Loucy (cell line): ENCODE results near the gene NFKB2.

Experiments
- H2AFZ ChIP-seq: fragments of 200-600 bp; sonication (generic); 2 replicates; pipeline ENCODE4 v1.6.0; 2016; ENCODE audit warnings: antibody characterized with exemption, mild to moderate bottlenecking, low read length, moderate library complexity
- H3F3A ChIP-seq: fragments of 200-600 bp; 2 replicates; pipeline ENCODE4 v1.6.0; 2016; ENCODE audit warnings: antibody characterized with exemption, low read depth, mild to moderate bottlenecking
- H3K27me3 ChIP-seq: fragments of 200-600 bp; sonication (generic); 2 replicates; pipeline ENCODE4 v1.6.1; 2014; ENCODE audit warnings: low read length, mild to moderate bottlenecking; ENCODE audit not compliant: insufficient read depth, poor library complexity, severe bottlenecking
- H3K36me3 ChIP-seq: fragments of 200-600 bp; sonication (generic); 2 replicates; pipeline ENCODE4 v1.6.1; 2016; ENCODE audit warnings: low read length; ENCODE audit not compliant: insufficient read depth
- H3K4me1 ChIP-seq: fragments of 200-600 bp; sonication (generic); 2 replicates; pipeline ENCODE4 v1.5.1; 2014; ENCODE audit warnings: low read length, mild to moderate bottlenecking; ENCODE audit not compliant: insufficient read depth, poor library complexity, severe bottlenecking
- H3K4me2 ChIP-seq: fragments of 200-600 bp; sonication (generic); 2 replicates; pipeline ENCODE4 v1.6.0; 2014; ENCODE audit warnings: antibody characterized with exemption, low read length, low read depth, mild to moderate bottlenecking; ENCODE audit not compliant: poor library complexity, severe bottlenecking
- H3K4me3 ChIP-seq: fragments of 200-600 bp; sonication (generic); 2 replicates; pipeline ENCODE4 v1.5.1; 2014; ENCODE audit warnings: low read length, mild to moderate bottlenecking, mixed read lengths; ENCODE audit not compliant: poor library complexity, severe bottlenecking
- H3K79me2 ChIP-seq: fragments of 200-600 bp; sonication (generic); 2 replicates; pipeline ENCODE4 v1.6.1; 2014; ENCODE audit warnings: low read length; ENCODE audit not compliant: insufficient read depth
- H3K9ac ChIP-seq: fragments of 200-600 bp; sonication (generic); 2 replicates; pipeline ENCODE4 v1.6.0; 2014; ENCODE audit warnings: mild to moderate bottlenecking, low read depth, low read length, moderate library complexity; ENCODE audit not compliant: poor library complexity, severe bottlenecking
- H3K9me2 ChIP-seq: fragments of 200-600 bp; sonication (generic); replicated peaks from 2 replicates; pipeline ENCODE4 v1.6.1; 2016; ENCODE audit warnings: low read depth, low read length, mixed read lengths
- H3K9me3 ChIP-seq: fragments of 200-600 bp; sonication (generic); 2 replicates; pipeline ENCODE4 v1.6.1; 2014; ENCODE audit warnings: mild to moderate bottlenecking, antibody characterized with exemption, low read length, low read depth; ENCODE audit not compliant: insufficient read depth
- H4K20me1 ChIP-seq: fragments of 200-600 bp; sonication (generic); 2 replicates; pipeline ENCODE4 v1.6.0; 2014; ENCODE audit warnings: antibody characterized with exemption, low read length, mild to moderate bottlenecking; ENCODE audit not compliant: insufficient read depth, poor library complexity, severe bottlenecking
- EZH2phosphoT487 ChIP-seq: fragments of 200-600 bp; IDR thresholded peaks from 2 replicates; pipeline ENCODE4 v1.6.1; 2018; ENCODE audit warnings: antibody characterized with exemption, mild to moderate bottlenecking, moderate library complexity, borderline replicate concordance
- TF ChIP-seq, protein P1 (sequence below): fragments of 200-600 bp; sonication (generic); conservative IDR thresholded peaks from 2 replicates; pipeline ENCODE4 v1.5.1; 2014; ENCODE audit warnings: mild to moderate bottlenecking, antibody characterized with exemption, low read length

Gene NFKB2

DNA sequence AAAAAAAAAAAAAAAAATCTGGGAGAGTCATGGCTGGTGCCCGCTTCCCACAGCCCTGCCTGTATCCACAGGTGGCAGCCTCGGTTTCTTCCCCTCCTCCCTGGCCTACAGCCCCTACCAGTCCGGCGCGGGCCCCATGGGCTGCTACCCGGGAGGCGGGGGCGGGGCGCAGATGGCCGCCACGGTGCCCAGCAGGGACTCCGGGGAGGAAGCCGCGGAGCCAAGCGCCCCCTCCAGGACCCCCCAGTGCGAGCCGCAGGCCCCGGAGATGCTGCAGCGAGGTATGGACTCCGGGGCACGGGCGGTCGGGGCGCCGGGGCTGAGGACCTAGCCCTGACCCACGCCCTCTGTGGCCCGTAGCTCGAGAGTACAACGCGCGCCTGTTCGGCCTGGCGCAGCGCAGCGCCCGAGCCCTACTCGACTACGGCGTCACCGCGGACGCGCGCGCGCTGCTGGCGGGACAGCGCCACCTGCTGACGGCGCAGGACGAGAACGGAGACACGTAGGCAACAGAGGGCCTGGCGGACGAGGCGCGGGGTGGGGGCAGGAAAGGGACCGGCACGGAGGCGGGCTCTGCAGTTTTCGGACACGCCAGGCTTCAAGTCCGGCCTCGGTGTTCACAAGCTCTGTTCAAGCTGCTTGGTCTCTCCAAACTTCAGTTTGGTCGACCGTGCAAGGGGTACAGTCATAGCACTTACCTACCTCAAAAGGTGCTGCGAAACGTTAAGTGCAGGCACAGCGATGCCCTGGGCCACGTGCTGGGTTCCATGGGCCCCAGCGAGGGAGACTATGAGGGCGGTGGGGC, 3.9 kb downstream of the NFKB2 start:
- Histone ChIP-seq H3K4me1 (peaks cover 19% of the 10 kb centered on the region), H3K9me3 (no peaks in the 10 kb centered on the region), H3K9me2 (no peaks in the 10 kb centered on the region), H3K4me2 (peak overlapping the region; percentile 74), H3K79me2 (peaks cover 13% of the 10 kb centered on the region; the same call in 1 of the 2 replicates), H3K27me3 (no peaks in the 10 kb centered on the region), H3K4me3 (peak overlapping the region; percentile 76), H3K36me3 (peaks cover 7% of the 10 kb centered on the region; the same call in 1 of the 2 replicates), H4K20me1 (no peaks in the 10 kb centered on the region), H3F3A (no peaks in the 10 kb centered on the region), H2AFZ (peak overlapping the region; percentile 83), H3K9ac (peak overlapping the region; percentile 58)
- no peak for TF ChIP-seq EZH2phosphoT487
- TF ChIP-seq, protein P1, sequence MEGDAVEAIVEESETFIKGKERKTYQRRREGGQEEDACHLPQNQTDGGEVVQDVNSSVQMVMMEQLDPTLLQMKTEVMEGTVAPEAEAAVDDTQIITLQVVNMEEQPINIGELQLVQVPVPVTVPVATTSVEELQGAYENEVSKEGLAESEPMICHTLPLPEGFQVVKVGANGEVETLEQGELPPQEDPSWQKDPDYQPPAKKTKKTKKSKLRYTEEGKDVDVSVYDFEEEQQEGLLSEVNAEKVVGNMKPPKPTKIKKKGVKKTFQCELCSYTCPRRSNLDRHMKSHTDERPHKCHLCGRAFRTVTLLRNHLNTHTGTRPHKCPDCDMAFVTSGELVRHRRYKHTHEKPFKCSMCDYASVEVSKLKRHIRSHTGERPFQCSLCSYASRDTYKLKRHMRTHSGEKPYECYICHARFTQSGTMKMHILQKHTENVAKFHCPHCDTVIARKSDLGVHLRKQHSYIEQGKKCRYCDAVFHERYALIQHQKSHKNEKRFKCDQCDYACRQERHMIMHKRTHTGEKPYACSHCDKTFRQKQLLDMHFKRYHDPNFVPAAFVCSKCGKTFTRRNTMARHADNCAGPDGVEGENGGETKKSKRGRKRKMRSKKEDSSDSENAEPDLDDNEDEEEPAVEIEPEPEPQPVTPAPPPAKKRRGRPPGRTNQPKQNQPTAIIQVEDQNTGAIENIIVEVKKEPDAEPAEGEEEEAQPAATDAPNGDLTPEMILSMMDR = peak; percentile 87

DNA sequence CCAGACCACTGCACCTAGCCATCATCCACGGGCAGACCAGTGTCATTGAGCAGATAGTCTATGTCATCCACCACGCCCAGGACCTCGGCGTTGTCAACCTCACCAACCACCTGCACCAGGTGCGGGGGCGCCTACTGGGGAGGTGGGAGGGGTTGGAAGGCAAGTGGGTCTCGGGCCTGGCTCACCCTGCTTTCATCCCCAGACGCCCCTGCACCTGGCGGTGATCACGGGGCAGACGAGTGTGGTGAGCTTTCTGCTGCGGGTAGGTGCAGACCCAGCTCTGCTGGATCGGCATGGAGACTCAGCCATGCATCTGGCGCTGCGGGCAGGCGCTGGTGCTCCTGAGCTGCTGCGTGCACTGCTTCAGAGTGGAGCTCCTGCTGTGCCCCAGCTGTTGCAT, 4.6 kb downstream of the NFKB2 start:
- peaks cover 19% of the 10 kb centered on the region for H3K4me1 ChIP-seq
- H3K27me3 ChIP-seq = no peaks in the 10 kb centered on the region
- peaks cover 7% of the 10 kb centered on the region; the same call in 1 of the 2 replicates for H3K36me3 ChIP-seq
- no peaks in the 10 kb centered on the region for H4K20me1 ChIP-seq
- H3K9me2 ChIP-seq = no peaks in the 10 kb centered on the region
- H3K4me3 ChIP-seq = peak overlapping the region; percentile 76
- H3K4me2 ChIP-seq = peak overlapping the region; percentile 74
- TF ChIP-seq EZH2phosphoT487 = no peak
- TF ChIP-seq, protein P1 = no peak
- H2AFZ ChIP-seq = peak overlapping the region; percentile 83; the same call in 1 of the 2 replicates
- no peaks in the 10 kb centered on the region for H3F3A ChIP-seq
- H3K9me3 ChIP-seq = no peaks in the 10 kb centered on the region
- H3K9ac ChIP-seq = peak overlapping the region; percentile 58
- H3K79me2 ChIP-seq = peaks cover 13% of the 10 kb centered on the region; the same call in 1 of the 2 replicates

DNA sequence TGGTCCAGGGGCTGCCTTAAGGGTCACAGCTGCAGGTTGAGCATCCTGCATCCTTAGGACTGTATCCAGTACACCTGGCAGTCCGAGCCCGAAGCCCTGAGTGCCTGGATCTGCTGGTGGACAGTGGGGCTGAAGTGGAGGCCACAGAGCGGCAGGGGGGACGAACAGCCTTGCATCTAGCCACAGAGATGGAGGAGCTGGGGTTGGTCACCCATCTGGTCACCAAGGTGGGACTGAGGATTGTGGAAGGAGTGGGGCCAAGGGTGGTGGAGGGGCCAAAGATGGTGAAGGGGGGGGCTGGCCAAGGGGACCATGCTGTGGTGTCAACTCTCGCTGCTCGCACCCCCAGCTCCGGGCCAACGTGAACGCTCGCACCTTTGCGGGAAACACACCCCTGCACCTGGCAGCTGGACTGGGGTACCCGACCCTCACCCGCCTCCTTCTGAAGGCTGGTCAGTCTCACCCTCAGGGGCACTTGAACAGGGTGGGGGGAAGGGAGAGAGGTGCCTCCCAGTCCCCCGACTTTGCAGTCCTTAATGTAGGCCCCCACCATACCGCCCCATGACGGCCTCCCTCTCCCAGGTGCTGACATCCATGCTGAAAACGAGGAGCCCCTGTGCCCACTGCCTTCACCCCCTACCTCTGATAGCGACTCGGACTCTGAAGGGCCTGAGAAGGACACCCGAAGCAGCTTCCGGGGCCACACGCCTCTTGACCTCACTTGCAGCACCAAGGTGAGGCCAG, 5.3 kb downstream of the NFKB2 start:
- no peak overlapping the region for H3K9ac ChIP-seq
- peaks cover 7% of the 10 kb centered on the region; the same call in 1 of the 2 replicates for H3K36me3 ChIP-seq

More for the DNA sequence above, 5.3 kb downstream of the NFKB2 start:
- H4K20me1 ChIP-seq = no peaks in the 10 kb centered on the region
- H3K4me3 ChIP-seq = no peak overlapping the region
- no peaks in the 10 kb centered on the region for H3K27me3 ChIP-seq
- no peaks in the 10 kb centered on the region for H3K9me3 ChIP-seq
- peaks cover 19% of the 10 kb centered on the region for H3K4me1 ChIP-seq
- TF ChIP-seq EZH2phosphoT487 = no peak
- TF ChIP-seq, protein P1 = no peak
- H3K4me2 ChIP-seq = no peak overlapping the region
- H3K9me2 ChIP-seq = no peaks in the 10 kb centered on the region
- H2AFZ ChIP-seq = no peak overlapping the region
- peaks cover 13% of the 10 kb centered on the region; the same call in 1 of the 2 replicates for H3K79me2 ChIP-seq
- no peaks in the 10 kb centered on the region for H3F3A ChIP-seq
